MCF 10A (cell line): ENCODE data around the gene SLC38A2. TPM values are rescaled to one million over a fixed set of nuclear protein-coding genes. Genes with fewer than 3 reads are reported as not detected.
A peak's percentile ranks its signal among the peaks of the same experiment; 100 is the strongest.

ENCODE experiments used
- BruUV-seq: library from RNA; stranded (reverse); fragments of 400-500 nt; replicated peaks from 2 replicates; lab custom pipeline; 2021; lab: Mats Ljungman, UMichigan
- CTCF ChIA-PET: fragments of 300-600 bp; sonication (Branson Sonifier 250); formaldehyde crosslinking; extraction: SDS; loops from one replicate; lab custom pipeline; 2021; ENCODE audit warnings: antibody characterized with exemption, inconsistent platforms; lab: Yijun Ruan, JAX
- POLR2A ChIA-PET: fragments of 300-600, 350-650 bp; sonication (Branson Sonifier 250); formaldehyde crosslinking; extraction: SDS; loops from one replicate; lab custom pipeline; 2020; ENCODE audit warnings: antibody characterized with exemption, inconsistent platforms; lab: Yijun Ruan, JAX
- DNase-seq: peaks from one replicate; pipeline ENCODE4 v3.0.0-alpha.2; 2018; ENCODE audit not compliant: unreplicated experiment
- H3K27ac Mint-ChIP-seq: one replicate; pipeline ENCODE4 v1.8.0; 2022; ENCODE audit warnings: mild to moderate bottlenecking, low read depth, mixed read lengths; ENCODE audit not compliant: unreplicated experiment
- H3K27me3 Mint-ChIP-seq: one replicate; pipeline ENCODE4 v1.8.0; 2022; ENCODE audit warnings: mixed read lengths; ENCODE audit not compliant: insufficient read depth, unreplicated experiment
- H3K36me3 Mint-ChIP-seq: one replicate; pipeline ENCODE4 v1.8.0; 2022; ENCODE audit warnings: mild to moderate bottlenecking, moderate library complexity, mixed read lengths; ENCODE audit not compliant: insufficient read depth, unreplicated experiment
- H3K4me1 Mint-ChIP-seq: one replicate; pipeline ENCODE4 v1.8.0; 2022; ENCODE audit warnings: mixed read lengths; ENCODE audit not compliant: insufficient read depth, unreplicated experiment
- H3K4me3 Mint-ChIP-seq: one replicate; pipeline ENCODE4 v1.8.0; 2022; ENCODE audit warnings: mild to moderate bottlenecking, moderate library complexity, mixed read lengths; ENCODE audit not compliant: unreplicated experiment
- H3K9me3 Mint-ChIP-seq: one replicate; pipeline ENCODE4 v1.8.0; 2022; ENCODE audit warnings: mixed read lengths; ENCODE audit not compliant: unreplicated experiment
- intact Hi-C: fragments of 100-400 bp; cut with micrococcal nuclease; formaldehyde crosslinking; loops from 2 replicates; pipeline ENCODE4 v1.14.1; 2022
- total RNA-seq: library from RNA; stranded (reverse); gene quantifications from 2 replicates; pipeline ENCODE4 v1.2.3, GENCODE V29; 2022
- TF ChIP-seq, protein P1 (sequence below): fragments of 200-600 bp; IDR thresholded peaks from one replicate; pipeline ENCODE4 v1.8.0; 2022; ENCODE audit warnings: antibody characterized with exemption, mild to moderate bottlenecking; ENCODE audit not compliant: unreplicated experiment

Gene SLC38A2
- total RNA-seq, 1 experiment from 2014 or later: 1,070 TPM

GRCh38 chr12:46414591-46415268, 42.2 kb upstream of the SLC38A2 start:
- H3K27ac Mint-ChIP-seq: no peak overlapping the region
- TF ChIP-seq, protein P1, sequence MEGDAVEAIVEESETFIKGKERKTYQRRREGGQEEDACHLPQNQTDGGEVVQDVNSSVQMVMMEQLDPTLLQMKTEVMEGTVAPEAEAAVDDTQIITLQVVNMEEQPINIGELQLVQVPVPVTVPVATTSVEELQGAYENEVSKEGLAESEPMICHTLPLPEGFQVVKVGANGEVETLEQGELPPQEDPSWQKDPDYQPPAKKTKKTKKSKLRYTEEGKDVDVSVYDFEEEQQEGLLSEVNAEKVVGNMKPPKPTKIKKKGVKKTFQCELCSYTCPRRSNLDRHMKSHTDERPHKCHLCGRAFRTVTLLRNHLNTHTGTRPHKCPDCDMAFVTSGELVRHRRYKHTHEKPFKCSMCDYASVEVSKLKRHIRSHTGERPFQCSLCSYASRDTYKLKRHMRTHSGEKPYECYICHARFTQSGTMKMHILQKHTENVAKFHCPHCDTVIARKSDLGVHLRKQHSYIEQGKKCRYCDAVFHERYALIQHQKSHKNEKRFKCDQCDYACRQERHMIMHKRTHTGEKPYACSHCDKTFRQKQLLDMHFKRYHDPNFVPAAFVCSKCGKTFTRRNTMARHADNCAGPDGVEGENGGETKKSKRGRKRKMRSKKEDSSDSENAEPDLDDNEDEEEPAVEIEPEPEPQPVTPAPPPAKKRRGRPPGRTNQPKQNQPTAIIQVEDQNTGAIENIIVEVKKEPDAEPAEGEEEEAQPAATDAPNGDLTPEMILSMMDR: no peak
- ChIA-PET CTCF (interaction anchor here (0.7 kb wide), 1 partner anchor 212 kb away, joined by 3 read pairs; no protein-coding TSS in a partner anchor), POLR2A (interaction anchor here (0.6 to 6.7 kb wide), 6 partner anchors 12 to 77 kb away, joined by 3 to 41 read pairs (median 4); no protein-coding TSS in a partner anchor)
- no peak overlapping the region for H3K4me3 Mint-ChIP-seq
- peaks cover 18% of the 10 kb centered on the region for H3K4me1 Mint-ChIP-seq
- intact Hi-C loops: no loop called here
- DNase-seq: no peak
- peaks cover 5% of the 10 kb centered on the region for H3K36me3 Mint-ChIP-seq
- H3K27me3 Mint-ChIP-seq: no peaks in the 10 kb centered on the region
- peaks cover 7% of the 10 kb centered on the region for H3K9me3 Mint-ChIP-seq
- BruUV-seq: no TSS peak

- ChIA-PET CTCF (no interaction called here), POLR2A (interaction anchor here (1.3 to 6.7 kb wide), 2 partner anchors 10 to 29 kb away, joined by 3 to 41 read pairs; no protein-coding TSS in a partner anchor)
- no peaks in the 10 kb centered on the region for H3K27me3 Mint-ChIP-seq
- H3K4me1 Mint-ChIP-seq: peaks cover 21% of the 10 kb centered on the region
- DNase-seq: no peak
- TF ChIP-seq, protein P1: no peak
- no TSS peak for BruUV-seq
- H3K27ac Mint-ChIP-seq: no peak overlapping the region
- peaks cover 7% of the 10 kb centered on the region for H3K9me3 Mint-ChIP-seq
- no peak overlapping the region for H3K4me3 Mint-ChIP-seq
- intact Hi-C loops: no loop called here
- peaks cover 5% of the 10 kb centered on the region for H3K36me3 Mint-ChIP-seq
Measured at GRCh38 chr12:46413368-46413767, 40.8 kb upstream of the SLC38A2 start.

DNA sequence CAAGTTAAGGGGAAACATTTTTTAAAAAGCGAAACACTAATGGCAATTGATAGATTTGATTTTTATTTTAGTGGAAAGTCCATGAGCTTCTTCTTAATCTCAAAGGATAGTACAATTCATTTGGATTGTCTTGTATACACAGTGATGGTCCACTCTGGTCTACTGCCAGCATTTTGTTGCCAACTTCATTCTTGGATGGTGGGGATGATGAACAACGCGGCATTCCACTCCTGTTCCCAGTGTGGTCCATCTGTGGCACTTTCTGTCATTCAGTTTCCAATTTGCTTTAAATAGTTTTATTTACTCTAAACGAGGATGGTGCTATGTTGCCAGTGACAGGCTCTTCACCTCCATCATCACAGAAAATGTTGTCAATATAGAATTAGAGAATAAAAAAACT, 40.3 kb upstream of the SLC38A2 start:
- intact Hi-C loops: no loop called here
- TF ChIP-seq, protein P1: no peak

GRCh38 chr12:46410495-46410894, 37.9 kb upstream of the SLC38A2 start:
- CTCF ChIA-PET: interaction anchor here (1.6 kb wide), 1 partner anchor 45 kb away, joined by 3 read pairs; no protein-coding TSS in a partner anchor
- Mint-ChIP-seq H3K9me3 (peaks cover 7% of the 10 kb centered on the region), H3K36me3 (no peaks in the 10 kb centered on the region), H3K27ac (no peak overlapping the region), H3K4me3 (no peak overlapping the region), H3K27me3 (no peaks in the 10 kb centered on the region), H3K4me1 (peaks cover 30% of the 10 kb centered on the region)
- POLR2A ChIA-PET: interaction anchor here (0.8 to 1.5 kb wide), 2 partner anchors 18 to 146 kb away, joined by 3 to 6 read pairs; no protein-coding TSS in a partner anchor
- TF ChIP-seq, protein P1: no peak
- intact Hi-C loops: no loop called here
- BruUV-seq: no TSS peak
- DNase-seq: peak; percentile 53

More for the DNA sequence above, 40.3 kb upstream of the SLC38A2 start:
- DNase-seq: no peak
- peaks cover 22% of the 10 kb centered on the region for H3K4me1 Mint-ChIP-seq
- no peak overlapping the region for H3K27ac Mint-ChIP-seq
- peaks cover 7% of the 10 kb centered on the region for H3K9me3 Mint-ChIP-seq
- POLR2A ChIA-PET: interaction anchor here (1.3 to 6.7 kb wide), 2 partner anchors 10 to 29 kb away, joined by 3 to 41 read pairs; no protein-coding TSS in a partner anchor
- H3K36me3 Mint-ChIP-seq: peaks cover 1% of the 10 kb centered on the region
- CTCF ChIA-PET: no interaction called here
- no peak overlapping the region for H3K4me3 Mint-ChIP-seq
- BruUV-seq: no TSS peak
- H3K27me3 Mint-ChIP-seq: no peaks in the 10 kb centered on the region
